K562 (cell line): ENCODE results near the gene ZFP3. TPM values are rescaled to one million over a fixed set of nuclear protein-coding genes. Genes with fewer than 3 reads are reported as not detected.

Source experiments
- CBFA2T2 ChIP-seq: fragments of 450-650 bp; conservative IDR thresholded peaks from 2 replicates; pipeline ENCODE4 v1.6.1; 2017; ENCODE audit warnings: mild to moderate bottlenecking
- E2F4 ChIP-seq: sonication (generic); formaldehyde crosslinking; IDR thresholded peaks from 2 replicates; pipeline ENCODE4 v1.8.0; 2022; ENCODE audit warnings: mild to moderate bottlenecking, low read depth, missing genetic modification reagents
- ETS2 ChIP-seq: IDR thresholded peaks from 2 replicates; pipeline ENCODE4 v1.6.1; 2016; ENCODE audit warnings: borderline replicate concordance, missing genetic modification characterization, mild to moderate bottlenecking, moderate library complexity, missing compliant biosample characterization; ENCODE audit not compliant: poor library complexity, severe bottlenecking
- EZH2 ChIP-seq: IDR thresholded peaks from 2 replicates; pipeline ENCODE4 v1.6.1; 2012; ENCODE audit warnings: low read depth, mild to moderate bottlenecking, inconsistent platforms, low read length, borderline replicate concordance
- JUN ChIP-seq, 2 experiments: sonication (generic) in 1 of 2; formaldehyde crosslinking in 1 of 2; IDR thresholded peaks; 2 replicates each; pipeline versions ENCODE4 v1.6.1 to v1.8.0; 2012 to 2022; ENCODE audit warnings: borderline replicate concordance in 2 of 2, mild to moderate bottlenecking in 2 of 2, improper control_type of control experiment in 1 of 2, low read depth in 1 of 2, low read length in 1 of 2, missing genetic modification reagents in 1 of 2
- NELFE ChIP-seq: IDR thresholded peaks from 2 replicates; pipeline ENCODE4 v1.6.1; 2011; ENCODE audit warnings: mild to moderate bottlenecking; ENCODE audit not compliant: insufficient read depth, insufficient read length
- NR2C2 ChIP-seq, 2 experiments: fragments of 200-800 bp in 1 of 2; sonication (Bioruptor generic) in 1 of 2; sonication (generic) in 1 of 2; formaldehyde crosslinking in 1 of 2; IDR thresholded peaks; 2 replicates each; pipeline versions ENCODE4 v1.6.1 to v1.8.0; 2016 to 2022; ENCODE audit warnings: mild to moderate bottlenecking in 1 of 2, missing compliant biosample characterization in 1 of 2, missing genetic modification characterization in 1 of 2, missing genetic modification reagents in 1 of 2
- PTBP1 ChIP-seq: fragments of 200-400 bp; formaldehyde crosslinking; IDR thresholded peaks from 2 replicates; pipeline ENCODE4 v1.6.1; 2017; ENCODE audit warnings: low read depth, low read length
- TCF7L2 ChIP-seq: fragments of 150-350 bp; IDR thresholded peaks from 2 replicates; pipeline ENCODE4 v1.6.1; 2016; ENCODE audit warnings: low read depth, mild to moderate bottlenecking, low read length, moderate library complexity
- XRCC4 ChIP-seq: IDR thresholded peaks from one replicate; pipeline ENCODE4 v1.6.1; 2011; ENCODE audit not compliant: insufficient read depth, insufficient read length; ENCODE audit errors: extremely low read depth
- ZBTB49 ChIP-seq: sonication (generic); formaldehyde crosslinking; IDR thresholded peaks from 2 replicates; pipeline ENCODE4 v1.8.0; 2022; ENCODE audit warnings: missing genetic modification reagents, mild to moderate bottlenecking, borderline replicate concordance
- ZNF12 ChIP-seq: sonication (generic); formaldehyde crosslinking; IDR thresholded peaks from 2 replicates; pipeline ENCODE4 v1.4.0; 2020; ENCODE audit warnings: mild to moderate bottlenecking, missing genetic modification reagents
- ZNF445 ChIP-seq: fragments of 250-450 bp; sonication (Bioruptor Pico); IDR thresholded peaks from 2 replicates; pipeline ENCODE4 v1.4.0; 2020; ENCODE audit warnings: low read depth, mild to moderate bottlenecking, moderate library complexity
- polyA plus RNA-seq, 8 experiments: library from polyadenylated mRNA; depleted of rRNA in 4 of 8; stranded (reverse) in 5 of 8; unstranded in 3 of 8; fragments of >200 nt; fragmentation: Nextera tagmentation in 2 of 8; fragmentation: Illumina TruSeq in 1 of 8; extraction: Ambion mirVana in 2 of 8; extraction: Trizol in 1 of 8; gene quantifications; 2 replicates each; pipeline versions ENCODE4 v1.2.1 to v1.2.3, GENCODE V29; 2011 to 2014; ENCODE audit warnings: inconsistent platforms in 1 of 8, missing spikeins in 1 of 8
- total RNA-seq, 7 experiments: library from RNA; depleted of rRNA in 6 of 7; stranded (reverse); fragments of >200 nt in 6 of 7; fragmentation: Illumina TruSeq in 2 of 7; extraction: Trizol in 2 of 7; gene quantifications; 2 replicates each; pipeline versions ENCODE4 v1.2.1 to v1.2.3, GENCODE V29; 2011 to 2021; ENCODE audit warnings: low replicate concordance in 1 of 7
- TF ChIP-seq, protein P1 (sequence below): fragments of 450-650 bp; IDR thresholded peaks from one replicate; pipeline ENCODE4 v1.6.1; 2018; ENCODE audit warnings: mild to moderate bottlenecking, moderate library complexity; ENCODE audit not compliant: partially characterized antibody

Gene ZFP3
- total and polyA plus RNA-seq, 9 of the 15 experiments (the other 6 are each of a cell fraction or from before 2014, with no cell fraction given), result 0.04 TPM; not detected in 8

DNA sequence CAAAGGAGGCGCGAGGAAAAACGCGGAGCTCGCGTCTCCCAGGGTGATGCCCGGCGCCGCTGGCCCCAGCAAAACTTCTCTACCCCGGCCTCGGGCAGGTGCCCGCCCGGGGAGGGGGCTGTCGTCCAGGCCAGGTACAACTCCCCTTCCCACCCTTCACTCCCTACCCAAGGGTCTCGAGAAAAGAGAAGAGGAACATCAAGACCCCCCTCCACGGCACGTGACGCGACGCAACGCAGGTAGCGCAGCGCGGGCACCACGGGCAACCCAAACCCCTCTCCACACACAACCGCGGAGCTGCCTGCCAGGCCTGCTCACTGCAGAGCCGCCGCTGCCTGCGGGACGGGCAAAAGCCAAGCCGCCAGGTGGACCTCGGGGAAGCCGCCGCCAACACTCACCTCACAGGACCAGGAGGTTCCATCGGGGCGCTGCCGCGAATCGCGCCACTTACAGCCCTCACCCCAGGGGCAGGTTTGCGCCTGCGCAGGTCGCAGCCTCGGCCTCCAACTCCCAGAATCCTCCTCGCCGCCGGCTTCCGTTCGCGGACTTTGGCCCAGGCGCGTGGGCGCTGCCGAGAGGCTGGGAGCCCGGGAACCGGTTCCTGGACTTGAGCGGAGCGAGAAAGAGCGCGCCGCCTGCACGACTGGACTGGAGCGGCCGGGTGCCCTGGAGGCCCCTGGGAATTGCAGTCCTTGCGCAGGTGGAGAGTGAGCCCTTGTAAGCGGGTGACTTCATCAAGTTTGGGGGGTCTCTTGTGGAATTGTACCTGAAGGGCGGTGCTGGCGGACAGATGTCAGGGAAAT is 33.3 kb downstream of the ZFP3 start, which contains the start of gene ZNF232 (continued):
- 0 out of 2 replicates have a peak, but pooled peaks have one; percentile 8 for TF ChIP-seq ZNF12 (CRISPR knock-in tag)
- no peak for TF ChIP-seq XRCC4
- TF ChIP-seq PTBP1, result no peak
- no peak for TF ChIP-seq ZBTB49 (CRISPR knock-in tag)
- TF ChIP-seq, protein P1, sequence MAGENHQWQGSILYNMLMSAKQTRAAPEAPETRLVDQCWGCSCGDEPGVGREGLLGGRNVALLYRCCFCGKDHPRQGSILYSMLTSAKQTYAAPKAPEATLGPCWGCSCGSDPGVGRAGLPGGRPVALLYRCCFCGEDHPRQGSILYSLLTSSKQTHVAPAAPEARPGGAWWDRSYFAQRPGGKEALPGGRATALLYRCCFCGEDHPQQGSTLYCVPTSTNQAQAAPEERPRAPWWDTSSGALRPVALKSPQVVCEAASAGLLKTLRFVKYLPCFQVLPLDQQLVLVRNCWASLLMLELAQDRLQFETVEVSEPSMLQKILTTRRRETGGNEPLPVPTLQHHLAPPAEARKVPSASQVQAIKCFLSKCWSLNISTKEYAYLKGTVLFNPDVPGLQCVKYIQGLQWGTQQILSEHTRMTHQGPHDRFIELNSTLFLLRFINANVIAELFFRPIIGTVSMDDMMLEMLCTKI, result no peak
- TF ChIP-seq JUN (IDR thresholded peaks at IDR 0.05; ENCODE audit: borderline replicate concordance, low read depth, low read length), result no peak
- no peak for TF ChIP-seq JUN (CRISPR knock-in tag; IDR thresholded peaks at IDR 0.05; ENCODE audit: borderline replicate concordance)
- TF ChIP-seq ZNF445, result no peak
- no peak for TF ChIP-seq EZH2
- TF ChIP-seq CBFA2T2, result no peak
- TF ChIP-seq NR2C2 (CRISPR knock-in tag; IDR thresholded peaks at IDR 0.05), result no peak
- peak; percentile 64 for TF ChIP-seq NR2C2 (tag; IDR thresholded peaks at IDR 0.05)
- TF ChIP-seq NELFE, result no peak
- no peak for TF ChIP-seq TCF7L2
- no peak for TF ChIP-seq ETS2 (tag)
- no peak for TF ChIP-seq E2F4 (CRISPR knock-in tag)
